HepG2 (cell line): ENCODE results near the gene ZFP36L2. TPM values are rescaled to one million over a fixed set of nuclear protein-coding genes. Genes with fewer than 3 reads are reported as not detected.

Experiments
- BCLAF1 ChIP-seq: fragments of 450-650 bp; IDR thresholded peaks from 2 replicates; pipeline ENCODE4 v1.6.1; 2017; ENCODE audit warnings: mild to moderate bottlenecking
- HOMEZ ChIP-seq: IDR thresholded peaks from 2 replicates; pipeline ENCODE4 v1.6.1; 2016; ENCODE audit warnings: low read depth
- HOXA7 ChIP-seq: sonication (generic); formaldehyde crosslinking; IDR thresholded peaks from 2 replicates; pipeline ENCODE4 v1.8.1; 2022; ENCODE audit warnings: mild to moderate bottlenecking, missing genetic modification reagents, moderate library complexity
- JUND ChIP-seq: sonication (generic); formaldehyde crosslinking; IDR thresholded peaks from 2 replicates; pipeline ENCODE4 v1.8.0; 2022; ENCODE audit warnings: mild to moderate bottlenecking, missing genetic modification reagents
- LCORL ChIP-seq, 2 experiments: fragments of 450-650 bp in 1 of 2; sonication (generic) in 1 of 2; formaldehyde crosslinking in 1 of 2; IDR thresholded peaks; 2 replicates each; pipeline versions ENCODE4 v1.5.0 to v1.6.1; 2017 to 2020; ENCODE audit warnings: antibody characterized with exemption in 1 of 2, missing genetic modification reagents in 1 of 2
- MXI1 ChIP-seq: IDR thresholded peaks from 3 replicates; pipeline ENCODE4 v1.6.1; 2012; ENCODE audit warnings: low read depth, low read length, inconsistent platforms, borderline replicate concordance
- NFAT5 ChIP-seq: sonication (generic); formaldehyde crosslinking; IDR thresholded peaks from 2 replicates; pipeline ENCODE4 v1.4.0; 2020; ENCODE audit warnings: missing genetic modification reagents
- PHF21A ChIP-seq: sonication (generic); formaldehyde crosslinking; IDR thresholded peaks from 2 replicates; pipeline ENCODE4 v1.5.0; 2020; ENCODE audit warnings: mild to moderate bottlenecking, missing genetic modification reagents
- SRSF1 ChIP-seq: fragments of 200-400 bp; formaldehyde crosslinking; optimal IDR thresholded peaks from 2 replicates; pipeline ENCODE3; 2017; ENCODE audit warnings: mild to moderate bottlenecking, low read depth, low read length, moderate library complexity
- U2AF2 ChIP-seq: fragments of 200-400 bp; formaldehyde crosslinking; IDR thresholded peaks from 2 replicates; pipeline ENCODE4 v1.6.1; 2017; ENCODE audit warnings: low read depth, mild to moderate bottlenecking, low read length
- ZNF142 ChIP-seq: sonication (generic); formaldehyde crosslinking; IDR thresholded peaks from 2 replicates; pipeline ENCODE4 v1.4.0; 2020; ENCODE audit warnings: missing genetic modification reagents
- ZNF343 ChIP-seq: sonication (generic); formaldehyde crosslinking; IDR thresholded peaks from 2 replicates; pipeline ENCODE4 v1.4.0; 2020; ENCODE audit warnings: mild to moderate bottlenecking, missing genetic modification reagents
- ZNF414 ChIP-seq: sonication (generic); formaldehyde crosslinking; IDR thresholded peaks from 2 replicates; pipeline ENCODE4 v1.5.0; 2020; ENCODE audit warnings: missing genetic modification reagents
- polyA plus RNA-seq, 8 experiments: library from polyadenylated mRNA; depleted of rRNA in 3 of 8; stranded (reverse) in 7 of 8; unstranded in 1 of 8; fragments of >200 nt; fragmentation: Illumina TruSeq in 4 of 8; extraction: Trizol in 4 of 8; gene quantifications; 2 replicates each; pipeline versions ENCODE4 v1.2.1 to v1.2.3, GENCODE V29; 2011 to 2016; ENCODE audit warnings: low read depth in 4 of 8, missing spikeins in 1 of 8, mixed read lengths in 1 of 8; ENCODE audit not compliant: insufficient read depth in 1 of 8
- total RNA-seq, 5 experiments: library from RNA; depleted of rRNA; stranded (reverse); fragments of >200 nt; fragmentation: Illumina TruSeq; extraction: Trizol; gene quantifications; 2 replicates each; pipeline ENCODE4 v1.2.3, GENCODE V29; 2016; ENCODE audit warnings: low read depth in 1 of 5

ZFP36L2 gene
- total and polyA plus RNA-seq, 2 of the 13 experiments (the other 11 are each of a cell fraction or from before 2014, with no cell fraction given) = 11.2 to 21.8 TPM

GRCh38 chr2:43224131-43224570 is 2.3 kb downstream of the ZFP36L2 start (continued):
- TF ChIP-seq ZNF142 (CRISPR knock-in tag) = no peak
- TF ChIP-seq ZNF343 (CRISPR knock-in tag) = no peak
- no peak for TF ChIP-seq U2AF2
- TF ChIP-seq BCLAF1 = no peak
- TF ChIP-seq HOMEZ (CRISPR knock-in tag) = no peak
- TF ChIP-seq ZNF414 (CRISPR knock-in tag) = no peak; the same call in 1 of the 2 replicates
- no peak for TF ChIP-seq NFAT5 (CRISPR knock-in tag)
- TF ChIP-seq HOXA7 (CRISPR knock-in tag) = no peak
- TF ChIP-seq PHF21A = no peak
- no peak for TF ChIP-seq LCORL (IDR thresholded peaks at IDR 0.05)
- peak; percentile 39; the same call in 1 of the 2 replicates for TF ChIP-seq LCORL (CRISPR knock-in tag; IDR thresholded peaks at IDR 0.05)
- no peak for TF ChIP-seq MXI1
- no peak for TF ChIP-seq JUND (CRISPR knock-in tag)
- peak; percentile 94 for TF ChIP-seq SRSF1
